ENCODE measurements around the gene GPATCH8.
"Not testable (repeated sequence)": the region's sequence is repeated elsewhere in the genome, so short reads cannot be mapped to it uniquely, and the experiment has no call there.

Gene GPATCH8

DNA sequence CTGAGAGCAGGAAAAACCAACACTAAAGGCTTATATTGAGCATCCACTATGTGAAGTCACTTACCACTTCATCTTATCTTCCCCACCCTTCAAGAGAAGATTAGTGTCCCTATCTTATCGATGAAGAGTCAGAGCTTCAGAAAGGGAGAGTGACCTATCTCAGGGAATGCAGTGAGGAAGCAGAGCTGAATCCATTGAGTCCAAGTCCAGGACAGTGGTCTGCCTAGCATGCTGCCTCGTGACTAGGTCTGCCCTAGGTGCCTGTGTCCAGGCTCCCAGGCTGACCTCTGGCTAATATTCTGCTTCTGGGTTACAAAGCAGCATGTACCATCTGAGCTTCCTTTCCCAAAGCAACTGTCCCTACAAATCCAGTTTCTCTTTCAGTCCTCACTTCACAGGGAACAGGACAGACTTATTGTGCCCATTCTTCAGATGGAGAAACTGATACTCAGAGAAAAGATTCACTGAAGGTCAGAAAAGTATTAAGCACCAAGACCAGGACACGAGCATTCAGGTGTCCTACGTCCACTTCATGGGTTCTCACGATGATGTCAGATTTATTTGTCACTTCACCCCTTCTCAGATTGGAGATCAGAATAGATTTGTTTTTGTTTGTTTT is 40.8 kb upstream of the GPATCH8 start:
- no peak for TF ChIP-seq ZFX (IDR thresholded peaks at IDR 0.05)
- TF ChIP-seq, protein P1, sequence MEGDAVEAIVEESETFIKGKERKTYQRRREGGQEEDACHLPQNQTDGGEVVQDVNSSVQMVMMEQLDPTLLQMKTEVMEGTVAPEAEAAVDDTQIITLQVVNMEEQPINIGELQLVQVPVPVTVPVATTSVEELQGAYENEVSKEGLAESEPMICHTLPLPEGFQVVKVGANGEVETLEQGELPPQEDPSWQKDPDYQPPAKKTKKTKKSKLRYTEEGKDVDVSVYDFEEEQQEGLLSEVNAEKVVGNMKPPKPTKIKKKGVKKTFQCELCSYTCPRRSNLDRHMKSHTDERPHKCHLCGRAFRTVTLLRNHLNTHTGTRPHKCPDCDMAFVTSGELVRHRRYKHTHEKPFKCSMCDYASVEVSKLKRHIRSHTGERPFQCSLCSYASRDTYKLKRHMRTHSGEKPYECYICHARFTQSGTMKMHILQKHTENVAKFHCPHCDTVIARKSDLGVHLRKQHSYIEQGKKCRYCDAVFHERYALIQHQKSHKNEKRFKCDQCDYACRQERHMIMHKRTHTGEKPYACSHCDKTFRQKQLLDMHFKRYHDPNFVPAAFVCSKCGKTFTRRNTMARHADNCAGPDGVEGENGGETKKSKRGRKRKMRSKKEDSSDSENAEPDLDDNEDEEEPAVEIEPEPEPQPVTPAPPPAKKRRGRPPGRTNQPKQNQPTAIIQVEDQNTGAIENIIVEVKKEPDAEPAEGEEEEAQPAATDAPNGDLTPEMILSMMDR (conservative IDR thresholded peaks at IDR 0.05), result no peak
- H3K27ac ChIP-seq, result no peak overlapping the region

DNA sequence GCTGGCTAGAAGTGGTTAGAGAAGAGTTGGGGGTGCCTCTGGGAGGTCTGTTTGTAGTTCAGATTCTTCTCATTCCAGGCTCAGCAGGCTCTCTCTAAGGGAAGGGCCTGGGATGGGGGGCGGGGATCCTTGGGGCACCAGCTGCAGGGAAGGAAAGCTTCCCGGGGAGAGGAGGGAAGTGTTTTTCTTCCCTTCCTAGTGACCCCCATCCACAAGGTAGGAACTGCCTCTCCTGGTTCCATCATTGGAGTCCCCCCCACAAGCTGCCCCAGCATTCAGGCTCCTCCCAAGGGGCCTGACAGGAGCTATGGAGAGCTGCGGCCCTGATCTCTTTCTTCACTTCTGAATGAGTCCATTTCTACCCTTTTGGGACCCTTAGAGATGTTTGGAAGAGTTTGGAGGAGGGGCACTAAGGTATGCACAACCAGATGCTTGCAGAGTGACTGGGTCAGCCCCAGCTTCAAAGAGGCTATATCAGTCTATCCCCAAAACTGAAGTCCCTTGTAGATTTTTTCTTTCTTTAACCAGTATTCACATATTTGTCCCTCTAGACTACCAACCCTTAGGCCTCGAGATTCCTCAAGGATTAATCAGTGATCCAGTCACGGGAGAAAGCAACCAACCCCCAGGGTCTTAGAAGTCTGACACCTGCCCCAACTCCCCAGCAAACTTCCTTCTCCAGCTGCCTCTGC is 40.2 kb upstream of the GPATCH8 start:
- no peak overlapping the region for H3K27ac ChIP-seq

DNA sequence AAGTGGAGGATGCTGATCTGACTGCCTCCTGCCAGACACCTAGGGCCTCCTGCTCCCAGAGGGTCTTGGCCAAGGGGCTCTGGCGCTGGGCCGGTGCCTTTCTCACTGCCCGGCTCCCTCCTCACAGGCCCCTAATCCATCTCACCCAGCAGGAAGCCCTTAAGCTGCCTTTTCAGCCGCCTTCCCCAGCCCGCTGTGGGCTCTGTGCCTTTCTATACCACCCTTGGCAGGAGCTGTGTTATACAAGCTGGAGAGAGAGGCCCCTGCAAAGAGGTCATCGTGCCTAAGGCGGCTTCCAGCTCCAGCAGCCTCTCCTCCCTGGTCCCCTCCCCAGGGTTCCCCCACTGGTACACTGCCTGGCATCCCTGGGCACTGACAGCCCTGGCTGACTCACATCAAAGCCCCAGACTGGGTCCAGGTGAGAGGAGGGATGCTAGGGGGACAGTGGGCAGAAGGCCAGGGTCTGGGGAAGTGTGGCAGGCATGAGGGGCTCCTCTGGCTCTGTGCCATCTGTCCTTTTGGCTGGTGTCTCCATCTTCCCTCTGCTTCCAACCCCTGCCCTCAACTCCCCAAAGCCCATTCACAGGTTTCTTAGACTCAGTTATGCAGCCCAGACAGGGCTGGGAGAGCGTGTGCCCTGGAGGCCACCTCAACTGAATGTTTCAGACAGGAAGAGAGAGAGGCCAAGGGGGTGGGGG is 38.8 kb upstream of the GPATCH8 start:
- TF ChIP-seq ZFX (IDR thresholded peaks at IDR 0.05), result no peak
- TF ChIP-seq, protein P1 (conservative IDR thresholded peaks at IDR 0.05), result no peak
- H3K27ac ChIP-seq, result no peak overlapping the region

More for the DNA sequence above, 40.2 kb upstream of the GPATCH8 start:
- TF ChIP-seq, protein P1 (conservative IDR thresholded peaks at IDR 0.05), result no peak
- TF ChIP-seq ZFX (IDR thresholded peaks at IDR 0.05), result no peak

DNA sequence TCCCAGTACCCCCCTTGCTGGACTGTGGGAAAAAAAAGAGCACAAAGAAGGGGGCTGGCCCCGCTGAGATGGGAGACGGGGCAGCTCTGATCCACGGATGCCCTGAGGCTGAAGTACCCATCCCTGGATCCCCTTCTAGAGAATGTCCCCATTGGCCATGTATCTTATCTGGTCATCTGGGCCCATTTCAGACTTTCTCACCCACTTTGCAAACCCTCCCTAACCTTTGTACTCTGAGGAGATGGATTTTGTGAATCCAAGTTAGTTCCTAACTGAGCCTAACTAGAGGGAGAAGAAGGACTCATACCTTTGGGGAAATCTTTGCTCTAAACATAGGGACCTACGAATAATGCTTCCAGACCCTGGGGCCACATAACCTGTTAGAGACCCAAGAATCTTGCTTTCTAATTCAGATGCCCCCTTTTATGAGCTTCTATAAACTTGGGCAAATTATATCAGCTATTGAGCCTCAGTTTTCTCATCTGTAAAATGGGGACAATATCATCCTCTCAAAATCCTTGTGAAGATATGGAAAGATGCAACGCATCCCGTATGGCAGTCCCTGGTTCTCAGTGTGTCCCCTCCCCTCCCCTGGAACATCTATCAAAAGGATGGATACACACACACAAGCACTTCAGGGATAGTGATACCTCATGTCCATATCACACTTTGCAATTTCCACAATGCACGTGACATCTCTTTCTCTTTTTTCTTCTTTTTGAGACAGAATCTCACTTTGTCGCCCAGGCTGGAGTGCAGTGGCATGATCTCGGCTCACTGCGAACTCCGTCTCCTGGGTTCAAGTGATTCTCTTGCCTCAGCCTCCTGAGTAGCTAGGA is 37.3 kb upstream of the GPATCH8 start:
- TF ChIP-seq, protein P1 (conservative IDR thresholded peaks at IDR 0.05), result no peak
- TF ChIP-seq ZFX (IDR thresholded peaks at IDR 0.05), result no peak
- H3K27ac ChIP-seq, result no peak overlapping the region

DNA sequence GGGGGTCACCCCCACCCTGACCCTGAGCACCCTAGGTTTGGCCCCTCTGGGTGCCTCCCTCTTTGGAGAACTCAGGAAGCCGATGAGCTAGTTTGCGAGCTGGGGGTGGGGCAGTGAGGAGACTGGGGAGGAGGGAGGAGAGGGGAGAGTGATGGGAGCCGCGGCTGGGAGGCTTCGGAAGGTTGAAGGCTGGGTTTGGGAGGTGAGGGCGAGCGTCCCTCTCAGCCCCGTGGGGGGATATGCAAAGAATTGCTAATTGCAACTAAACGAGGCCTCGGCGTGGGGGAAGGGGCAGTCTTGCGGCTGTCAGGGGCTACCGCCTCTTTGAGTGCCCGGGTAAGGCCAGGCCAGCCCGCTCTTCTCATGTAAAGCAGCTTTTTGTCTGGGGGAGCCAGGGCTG is 36.5 kb upstream of the GPATCH8 start:
- TF ChIP-seq, protein P1 (conservative IDR thresholded peaks at IDR 0.05), result no peak
- TF ChIP-seq ZFX (IDR thresholded peaks at IDR 0.05), result no peak
- no peak overlapping the region for H3K27ac ChIP-seq

DNA sequence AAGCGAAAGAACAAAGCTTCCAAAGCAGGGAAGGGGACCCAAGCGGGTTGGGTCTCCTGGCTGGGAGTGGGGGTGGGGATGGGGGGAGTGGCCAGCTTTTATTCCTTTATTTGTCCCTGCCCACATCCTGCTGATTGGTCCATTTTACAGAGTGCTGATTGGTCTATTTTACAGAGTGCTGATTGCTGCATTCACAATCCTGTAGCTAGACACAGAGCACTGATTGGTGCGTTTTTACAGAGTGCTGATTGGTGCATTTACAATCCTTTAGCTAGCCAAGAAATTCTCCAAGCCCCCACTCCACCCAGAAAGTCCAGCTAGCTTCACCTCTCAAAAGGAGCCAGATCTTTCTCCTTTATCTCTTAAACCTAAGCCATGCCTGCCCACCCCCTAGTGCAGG is 34.7 kb upstream of the GPATCH8 start:
- H3K27ac ChIP-seq, result not testable (repeated sequence)

DNA sequence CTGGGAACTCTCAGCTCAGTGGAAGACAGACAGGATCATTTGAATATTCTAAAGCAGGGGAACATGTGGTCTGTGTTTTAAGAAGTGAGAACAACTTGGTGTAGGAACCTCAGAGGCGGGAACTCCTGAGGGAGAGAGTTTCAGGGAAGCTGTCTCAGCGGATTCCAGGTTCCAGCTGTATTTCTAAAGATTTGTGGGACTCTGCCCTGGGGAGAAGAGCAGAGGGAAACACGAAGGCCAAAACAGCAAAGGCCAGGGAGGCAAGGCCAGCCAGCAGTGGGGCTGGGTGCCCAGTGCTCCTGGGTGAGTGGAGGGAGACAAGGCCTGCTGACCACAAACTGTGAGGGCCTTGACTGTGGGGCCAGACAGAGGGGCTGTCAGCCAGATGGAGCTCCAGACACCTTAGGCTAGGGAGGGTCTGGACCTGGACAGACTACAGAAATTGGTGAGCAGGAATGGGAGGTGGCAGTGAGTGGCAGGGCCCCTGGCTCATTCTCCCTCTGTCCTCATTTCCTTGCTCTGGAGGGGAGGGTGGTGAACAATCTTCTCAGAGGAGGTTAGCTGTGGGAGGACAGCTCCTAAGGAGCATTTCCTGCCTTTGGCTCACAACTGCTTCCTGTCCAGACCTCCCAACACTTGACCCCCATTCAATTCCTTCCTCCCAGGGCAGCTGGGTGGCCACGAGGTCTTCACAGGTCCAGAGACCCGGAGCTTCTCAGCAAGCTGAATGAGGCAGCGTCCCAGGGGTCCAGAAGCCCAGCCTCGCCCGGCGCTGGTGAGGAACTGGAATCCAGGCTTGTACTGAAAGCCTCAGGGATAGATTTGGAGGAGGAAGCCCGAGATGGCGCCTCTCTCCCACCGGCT is 33.1 kb upstream of the GPATCH8 start:
- H3K27ac ChIP-seq, result no peak overlapping the region
- no peak for TF ChIP-seq ZFX (IDR thresholded peaks at IDR 0.05)
- TF ChIP-seq, protein P1 (conservative IDR thresholded peaks at IDR 0.05), result no peak
